GM19438 (cell line): ENCODE measurements around the gene OR2H2.

Experiments
- ATAC-seq: cut with Tn5 transposase; IDR thresholded peaks from one replicate; pipeline ENCODE4 v1.9.1; 2021; ENCODE audit warnings: low read depth; ENCODE audit not compliant: unreplicated experiment

OR2H2 gene

DNA sequence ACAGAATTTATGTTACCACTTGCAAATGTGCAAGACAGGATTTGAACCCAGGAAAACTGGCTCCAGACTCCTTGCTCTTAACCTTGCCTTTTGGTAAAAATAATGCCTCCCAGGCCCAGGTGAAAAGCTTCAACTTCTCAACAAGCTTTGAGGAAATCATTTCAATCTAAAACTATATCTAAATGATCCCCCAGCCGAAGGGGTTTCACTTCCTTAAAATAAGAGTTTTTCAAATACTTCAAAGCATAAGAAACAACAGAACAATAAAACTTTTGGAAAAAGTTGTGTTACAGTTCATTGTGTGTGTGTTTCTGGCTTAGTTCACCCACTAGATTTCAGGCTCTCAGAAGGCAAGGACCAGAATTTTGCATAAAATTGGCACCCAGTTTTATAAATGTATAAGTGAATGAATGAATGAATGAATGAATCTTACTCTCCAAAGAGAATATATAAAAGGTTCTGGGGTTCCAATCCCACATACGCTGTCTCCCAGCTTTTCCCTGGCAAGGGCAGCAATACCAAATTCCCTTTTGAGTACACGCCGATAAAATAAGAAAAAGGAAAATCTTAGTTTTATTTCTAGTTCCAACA lies 5.4 kb downstream of the OR2H2 start:
- no peak for ATAC-seq

DNA sequence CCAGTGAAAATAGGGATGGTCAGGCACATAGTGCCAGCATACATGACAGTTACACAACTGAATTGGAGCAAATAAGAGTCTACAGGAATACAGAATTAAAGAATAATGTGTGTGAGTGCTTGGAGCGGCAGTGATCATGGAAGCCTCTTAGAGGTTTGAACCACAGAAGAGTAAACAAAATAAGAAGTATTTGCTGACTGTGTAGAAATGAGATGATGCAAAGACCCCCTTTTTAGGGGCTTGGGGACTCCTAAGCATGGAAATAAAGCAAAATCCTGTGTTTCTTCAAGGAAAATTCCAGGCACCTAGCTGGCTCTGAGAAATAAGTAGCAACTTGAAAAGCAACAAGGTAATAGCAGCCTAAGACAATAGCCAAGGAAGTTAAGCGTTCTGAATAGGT lies 6.8 kb downstream of the OR2H2 start:
- no peak for ATAC-seq

DNA sequence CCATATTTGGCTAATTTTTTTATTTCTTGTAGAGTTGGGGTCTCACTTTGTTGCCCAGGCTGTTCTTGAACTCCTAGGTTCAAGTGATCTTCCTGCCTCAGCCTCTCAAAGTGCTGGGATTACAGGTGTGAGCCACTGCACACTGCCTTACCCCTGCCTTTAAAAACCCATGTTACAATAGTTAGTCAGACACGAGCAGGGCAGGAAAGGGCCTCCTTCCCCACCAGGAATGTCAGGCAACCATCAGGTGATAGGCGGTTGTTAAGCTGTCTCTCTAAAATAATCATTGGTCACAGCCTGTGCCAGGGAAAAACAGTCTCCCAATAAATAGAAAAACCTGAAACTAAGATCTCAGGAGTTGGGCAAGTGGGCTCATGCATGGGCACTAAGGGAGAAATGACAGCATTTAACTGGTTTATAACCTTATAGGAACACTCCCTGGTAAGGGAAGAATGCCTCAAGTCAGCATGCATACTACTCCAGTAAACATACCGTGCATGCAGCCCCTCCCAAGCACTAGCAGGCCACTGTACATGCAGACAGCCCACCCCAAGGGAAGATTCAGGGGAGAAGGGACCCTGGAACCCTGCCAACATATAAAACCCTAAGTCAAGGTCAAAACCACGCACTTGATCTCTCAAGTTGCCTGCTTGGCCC lies 8.4 kb downstream of the OR2H2 start:
- no peak for ATAC-seq

DNA sequence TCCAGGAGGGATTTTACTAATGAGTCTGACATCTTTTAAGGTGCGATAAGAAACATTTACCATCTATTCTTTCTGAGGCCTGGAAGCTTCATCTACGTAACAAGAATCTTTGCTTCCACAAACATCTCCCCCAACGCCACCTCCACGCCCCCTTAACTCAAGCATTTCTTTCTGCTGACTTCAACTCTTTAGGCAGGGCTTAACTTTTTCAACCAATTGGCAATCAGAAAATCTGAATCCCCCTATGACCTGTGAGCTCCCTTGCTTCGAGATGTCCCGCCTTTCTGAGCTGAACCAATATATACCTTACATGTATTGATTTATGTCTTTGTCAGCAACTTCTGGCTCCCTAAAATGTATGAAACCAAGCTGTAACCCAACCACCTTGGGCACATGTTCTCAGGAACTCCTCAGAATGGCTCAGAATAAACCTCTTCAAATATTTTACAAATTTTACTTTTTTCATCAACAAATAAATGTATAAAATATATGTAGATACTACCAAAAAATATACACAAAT lies 11.5 kb downstream of the OR2H2 start:
- ATAC-seq, result no peak

DNA sequence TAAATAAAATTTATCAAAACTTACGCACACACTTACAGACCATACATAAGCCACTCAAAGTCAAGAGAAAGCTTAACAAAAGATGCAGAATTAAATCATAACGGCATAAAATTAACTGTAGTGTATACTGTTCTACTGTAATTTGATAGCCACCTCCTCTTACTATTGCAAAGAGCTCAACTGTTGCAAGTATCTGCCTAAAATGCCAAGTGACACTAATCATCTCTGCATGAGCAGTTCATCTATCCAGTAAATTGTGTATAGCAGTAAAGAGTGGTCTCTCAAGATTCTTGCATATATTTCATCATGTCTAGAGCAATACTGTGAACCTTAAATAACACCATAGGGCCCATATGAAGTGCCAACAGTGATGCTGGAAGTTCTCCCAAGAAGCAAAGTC lies 12.3 kb downstream of the OR2H2 start:
- no peak for ATAC-seq

DNA sequence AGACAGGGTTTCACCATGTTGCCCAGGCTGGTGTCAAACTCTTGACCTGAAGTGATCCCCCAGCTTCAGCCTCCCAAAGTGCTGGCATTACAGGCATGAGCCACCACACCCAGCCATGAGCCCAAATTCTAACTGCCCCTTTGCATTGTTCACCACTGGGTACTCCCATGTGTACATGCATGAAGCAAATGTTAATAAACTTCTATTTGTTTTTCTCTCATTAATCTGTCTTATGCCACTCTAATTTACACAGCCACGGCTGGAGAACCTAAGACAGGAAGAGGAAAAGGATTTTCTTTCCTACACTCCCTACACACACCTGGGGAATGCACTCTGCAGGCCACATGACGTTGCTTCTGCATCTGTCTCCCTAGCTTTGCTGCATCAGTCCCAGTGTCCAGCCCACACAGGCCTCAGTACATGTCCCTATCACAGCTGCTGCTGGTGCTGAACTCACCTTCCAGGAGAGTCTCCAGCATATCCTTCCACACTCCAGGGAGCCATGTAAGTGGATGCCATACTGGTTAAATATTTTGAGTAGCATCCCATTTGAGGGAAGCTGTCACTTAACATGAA lies 13.3 kb downstream of the OR2H2 start:
- ATAC-seq, result no peak

DNA sequence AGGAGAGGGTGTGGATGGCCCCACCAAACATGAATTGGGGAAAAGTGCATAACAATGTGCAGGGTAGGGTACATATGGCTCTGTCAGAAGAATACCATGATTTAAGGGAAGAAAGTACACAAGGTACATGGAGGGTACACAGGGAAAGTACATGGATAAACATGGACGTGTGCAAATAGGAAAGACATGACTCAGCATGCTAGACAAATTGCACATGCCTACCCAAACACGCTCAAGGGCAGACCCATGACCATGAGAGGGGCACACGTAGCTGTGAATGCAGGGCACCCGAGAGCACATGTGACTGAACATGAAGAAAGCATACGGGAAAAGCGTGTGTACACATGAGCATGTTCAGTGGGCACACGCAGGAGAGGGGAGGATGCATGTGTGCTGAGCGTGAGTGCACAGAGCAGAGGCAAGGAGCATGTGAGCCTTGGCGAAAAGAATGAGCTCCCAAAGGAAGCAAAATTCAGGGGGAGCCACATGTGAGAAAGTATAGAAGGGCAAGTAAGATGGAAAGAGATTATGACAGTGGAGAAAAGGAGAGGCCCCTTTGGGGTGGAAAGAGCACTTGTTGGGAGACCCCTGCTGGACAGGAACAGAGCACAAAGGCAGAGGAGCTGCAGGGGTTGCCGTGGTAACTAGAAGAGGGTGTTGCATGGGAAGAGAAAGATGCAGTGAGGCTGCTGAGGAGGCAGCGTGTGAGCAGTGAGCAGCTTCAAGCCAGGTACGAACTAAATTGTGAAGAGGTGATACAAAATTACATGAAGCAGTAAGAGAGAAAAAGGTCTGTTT lies 17.8 kb downstream of the OR2H2 start:
- ATAC-seq, result no peak

DNA sequence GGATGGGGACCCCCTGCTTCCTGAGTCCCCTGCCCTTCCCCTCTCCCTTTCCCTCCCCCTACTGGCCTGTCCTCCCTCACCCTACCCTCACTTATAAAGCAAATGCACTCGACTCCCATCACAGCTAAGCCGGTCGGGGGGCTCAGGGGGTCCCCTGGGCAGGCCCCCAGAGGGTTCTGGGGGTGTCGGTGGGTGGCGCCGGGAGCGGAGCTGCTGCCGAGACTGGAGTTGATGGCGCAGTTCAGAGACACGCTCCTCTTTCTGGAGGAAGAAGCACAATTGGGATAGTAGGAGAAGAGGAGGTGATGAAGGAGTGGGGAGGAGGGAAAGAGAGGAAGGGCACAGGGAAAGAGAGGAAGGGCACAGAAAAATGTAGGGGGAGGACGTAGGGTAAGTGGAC lies 18.5 kb downstream of the OR2H2 start:
- no peak for ATAC-seq

DNA sequence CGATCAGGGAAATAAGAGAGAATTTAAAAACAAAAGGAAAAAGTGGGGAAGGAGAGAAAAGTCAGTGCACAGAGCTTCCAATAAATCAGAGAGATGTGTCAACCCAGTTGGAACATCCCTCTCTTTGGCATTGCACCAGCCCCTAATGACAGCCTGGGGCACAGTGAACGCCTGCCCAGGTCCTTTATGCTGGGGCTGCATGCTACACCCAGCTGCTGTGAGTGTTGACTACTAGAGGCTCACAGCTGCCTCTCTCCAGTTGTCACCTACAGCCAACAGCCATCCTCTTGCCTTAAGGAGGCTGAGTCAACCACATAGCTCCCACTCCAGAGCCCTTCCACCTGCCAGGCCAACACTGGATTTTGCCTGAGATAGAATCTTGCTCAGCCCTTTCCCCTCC lies 19.0 kb downstream of the OR2H2 start:
- ATAC-seq, result no peak

DNA sequence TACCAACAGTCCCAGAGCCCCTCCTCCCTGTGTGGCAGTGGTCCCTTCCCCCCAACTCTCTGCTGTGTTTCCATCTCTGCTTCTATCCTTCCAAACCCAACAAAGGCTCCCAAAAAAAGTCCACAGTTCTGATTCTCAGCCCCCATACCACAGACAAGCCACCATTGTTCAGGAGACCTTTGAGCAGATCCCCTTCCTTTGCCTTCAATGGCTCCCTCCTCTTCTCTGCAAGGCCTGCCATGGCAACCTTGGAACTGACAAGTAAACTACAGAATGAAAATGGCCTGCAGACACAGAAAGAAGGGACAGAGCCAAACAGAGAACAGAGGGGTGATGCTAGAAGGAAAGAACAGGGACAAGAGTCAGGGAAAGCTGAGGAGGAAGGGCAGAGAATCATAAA lies 23.2 kb downstream of the OR2H2 start:
- no peak for ATAC-seq

DNA sequence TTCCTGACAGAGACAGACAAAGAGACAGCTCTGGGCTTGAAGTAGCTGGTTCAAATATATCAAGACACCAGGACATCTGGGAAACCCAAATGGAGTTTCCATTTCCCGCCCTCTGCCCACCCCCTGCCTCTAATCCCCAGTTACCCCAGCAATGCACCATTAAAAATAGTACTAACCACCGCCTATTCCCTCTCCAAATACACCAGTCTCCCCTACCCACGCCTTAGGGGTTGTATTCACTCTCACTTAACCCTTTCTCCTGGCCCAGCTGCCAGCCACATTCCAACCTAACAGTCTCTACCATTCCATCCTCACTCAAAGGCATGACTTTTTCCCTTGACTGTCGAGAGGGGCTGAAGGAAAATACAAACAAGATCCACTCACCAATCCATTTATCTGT lies 25.6 kb downstream of the OR2H2 start:
- ATAC-seq, result no peak

DNA sequence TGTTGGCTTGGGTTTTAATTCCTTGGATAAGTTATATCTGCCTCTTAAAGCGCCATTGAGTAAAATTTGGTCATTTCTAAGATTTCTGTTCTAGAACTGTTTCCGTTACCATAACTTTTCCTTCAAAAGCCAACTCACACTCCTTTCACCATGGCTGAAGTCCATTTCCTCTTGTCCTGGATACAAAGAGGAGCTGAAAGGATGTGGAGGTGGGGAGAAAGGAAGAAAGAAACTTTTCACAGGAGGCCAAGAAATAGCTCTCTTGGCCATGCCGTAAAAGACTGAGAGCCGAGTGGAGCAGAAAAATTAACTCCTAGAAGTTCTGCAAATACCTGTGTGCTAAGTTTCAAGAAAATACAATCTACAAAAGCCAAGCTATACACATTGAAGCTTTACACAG lies 26.5 kb downstream of the OR2H2 start:
- ATAC-seq, result no peak

DNA sequence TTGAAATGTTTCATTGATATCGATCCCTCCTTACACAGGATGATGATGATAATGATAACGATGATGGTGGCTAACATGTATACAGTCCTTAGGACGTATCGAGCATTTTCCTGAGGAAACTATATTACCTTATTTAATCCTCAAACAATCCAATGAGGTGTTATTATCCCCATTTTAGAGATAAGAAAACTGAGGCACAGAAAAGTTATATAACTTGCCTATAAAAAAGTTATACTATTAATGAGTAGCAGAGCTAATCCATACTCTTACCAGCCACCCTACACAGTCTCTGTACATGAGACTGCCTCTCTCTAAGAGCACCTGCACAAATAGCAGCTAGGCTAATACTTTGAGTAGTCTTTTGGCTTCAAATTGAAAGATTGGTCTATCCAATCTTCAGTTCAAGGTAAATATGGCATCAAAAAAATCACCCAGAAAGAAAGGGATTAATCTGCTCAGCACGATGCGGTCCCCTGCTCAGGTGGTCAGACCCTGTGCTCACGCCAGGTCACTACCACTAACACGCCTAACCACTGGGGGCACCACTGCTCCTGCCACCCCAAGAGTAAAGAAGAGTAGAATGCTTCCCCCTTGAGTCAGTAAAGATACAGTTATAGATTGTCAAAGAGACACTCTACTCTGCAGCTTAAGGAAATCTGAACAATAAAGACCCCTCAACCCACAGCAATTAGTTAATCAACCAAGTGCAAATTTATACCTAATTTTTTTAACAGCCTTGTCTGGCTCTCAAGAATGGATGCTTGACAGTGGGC lies 33.0 kb downstream of the OR2H2 start:
- no peak for ATAC-seq

DNA sequence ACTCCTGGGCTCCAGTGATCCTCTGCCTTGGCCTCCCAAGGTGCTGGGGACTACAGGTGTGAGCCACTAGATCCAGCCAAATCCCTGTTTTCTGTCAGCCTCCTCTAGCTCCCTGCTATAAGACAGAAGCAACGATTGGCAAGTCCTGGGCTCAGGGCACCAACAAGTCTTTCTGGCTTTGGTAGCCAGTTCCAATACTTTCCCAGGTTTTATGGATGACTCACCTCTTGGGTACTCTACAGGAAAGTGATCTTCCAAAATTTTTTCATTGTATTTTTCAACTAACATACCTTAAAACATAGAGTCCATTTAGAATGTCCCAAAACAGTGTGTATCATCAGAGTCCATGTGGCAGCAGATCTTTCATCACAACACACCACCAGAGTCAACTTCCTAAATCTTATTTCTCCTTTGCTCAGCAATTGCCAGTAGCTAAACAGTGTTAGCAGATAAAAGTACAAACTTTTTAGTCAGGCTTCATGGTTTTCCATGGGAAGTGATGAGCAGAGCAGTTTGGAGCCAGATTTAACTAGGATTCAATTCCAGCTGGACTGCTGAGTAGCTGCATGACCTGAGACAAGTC lies 34.7 kb downstream of the OR2H2 start:
- no peak for ATAC-seq

DNA sequence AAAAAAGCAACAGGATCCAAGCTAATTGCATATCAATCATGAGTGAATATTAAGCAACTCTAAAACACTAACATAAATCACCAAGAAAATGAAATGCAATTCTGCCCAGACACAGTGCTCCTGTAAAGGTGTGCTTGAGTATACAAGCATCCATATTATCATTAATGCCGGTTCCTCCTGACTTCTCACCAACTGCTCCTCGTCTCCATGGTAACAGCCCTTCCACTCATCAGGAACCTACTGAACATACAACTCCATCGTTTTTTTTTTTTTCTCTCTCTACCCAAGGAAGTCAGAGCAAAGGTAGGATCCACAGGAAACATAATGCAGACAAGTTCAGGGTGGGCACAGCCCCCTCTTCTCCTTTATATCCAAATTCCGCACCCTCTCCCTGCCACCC lies 35.7 kb downstream of the OR2H2 start:
- ATAC-seq, result no peak

DNA sequence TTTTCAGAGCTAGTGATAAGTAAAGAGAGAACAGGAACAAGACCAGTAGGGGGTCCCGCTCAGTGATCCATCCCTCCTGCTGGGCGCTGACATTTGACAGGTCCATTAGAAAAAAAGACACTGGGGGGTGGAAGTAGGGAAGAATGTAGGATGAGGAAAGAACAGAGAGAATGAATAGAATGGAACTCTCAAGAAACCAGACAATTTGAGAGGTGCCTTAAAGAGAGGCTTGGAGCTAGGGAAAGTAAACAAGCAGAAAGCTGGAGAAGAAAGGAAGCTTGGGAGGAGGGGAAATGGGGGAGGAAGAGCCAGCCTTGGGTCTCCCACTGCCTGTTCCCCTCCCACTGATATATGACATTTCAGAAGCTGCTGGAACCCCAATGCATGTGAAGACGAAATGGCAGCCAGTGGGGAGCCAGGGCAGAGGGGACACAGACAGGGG lies 39.6 kb downstream of the OR2H2 start:
- no peak for ATAC-seq

DNA sequence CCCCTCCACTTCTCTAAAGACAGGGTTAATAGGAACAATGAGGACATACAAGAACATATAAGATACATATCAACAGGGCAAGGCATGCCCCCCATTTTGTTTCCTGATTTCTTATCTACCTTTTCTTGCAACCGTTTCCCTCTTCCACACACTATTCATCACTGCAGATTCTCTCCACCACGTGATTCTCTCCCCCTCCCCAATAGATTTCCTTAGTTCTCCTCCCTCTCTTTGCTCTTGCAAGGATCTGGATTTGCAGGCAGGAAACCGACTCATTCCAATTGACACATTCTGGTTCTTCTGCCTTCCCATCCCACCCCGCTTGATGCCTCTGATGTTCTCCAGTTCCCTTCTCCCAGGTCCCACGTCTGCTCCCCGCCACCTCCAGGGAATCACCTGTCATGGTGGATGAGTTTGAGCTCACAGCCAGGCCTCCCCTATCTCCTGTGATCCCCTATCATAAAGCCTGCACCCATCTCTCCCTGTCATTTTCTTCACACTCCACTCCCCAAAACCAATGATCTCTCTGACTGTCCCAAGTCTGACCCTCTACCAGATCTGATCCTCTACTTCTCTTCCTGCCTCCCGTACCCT lies 40.5 kb downstream of the OR2H2 start:
- ATAC-seq, result no peak

DNA sequence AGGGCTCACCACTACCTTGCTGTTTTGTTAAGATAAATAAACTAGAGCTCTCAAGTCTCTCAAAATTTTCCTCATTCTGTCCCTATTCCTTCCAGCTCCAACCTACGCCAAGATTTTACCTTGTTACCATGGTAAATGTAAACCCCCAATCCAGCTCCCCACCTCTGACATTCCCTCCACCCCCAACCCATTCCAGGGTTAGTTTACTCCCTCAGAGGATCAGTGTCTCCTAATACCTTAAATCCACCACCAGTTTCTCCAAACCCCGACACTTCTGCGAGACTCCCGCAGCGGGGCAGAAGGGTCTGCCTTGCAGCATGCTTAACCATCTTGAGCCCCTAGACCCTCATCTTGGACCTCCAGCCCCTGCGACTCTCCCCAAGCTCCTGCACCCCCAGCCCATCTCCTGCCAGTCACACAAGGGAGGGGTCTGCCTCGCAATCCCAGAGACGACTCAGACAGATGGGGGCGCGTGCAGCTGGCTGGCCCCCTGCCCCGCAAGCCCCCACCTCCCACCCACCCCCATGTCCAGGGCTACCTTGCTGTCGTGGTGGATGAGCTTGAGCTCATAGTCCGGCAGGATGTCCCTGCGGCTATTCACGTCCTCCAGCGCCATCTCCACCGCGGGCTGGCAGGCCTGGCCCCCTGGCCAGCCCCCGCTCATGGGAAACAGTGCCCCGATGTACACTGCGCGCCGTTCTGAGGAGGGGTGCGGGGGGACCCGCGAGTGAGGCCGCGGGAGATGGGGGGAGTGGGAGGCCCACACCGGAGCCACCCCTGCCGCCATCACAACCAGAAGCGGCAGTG lies 42.2 kb downstream of the OR2H2 start:
- ATAC-seq, result no peak
